Measurements from ENCODE around the gene EPB41L2.
"Not testable (repeated sequence)": the region's sequence is repeated elsewhere in the genome, so short reads cannot be mapped to it uniquely, and the experiment has no call there.

The EPB41L2 gene

DNA sequence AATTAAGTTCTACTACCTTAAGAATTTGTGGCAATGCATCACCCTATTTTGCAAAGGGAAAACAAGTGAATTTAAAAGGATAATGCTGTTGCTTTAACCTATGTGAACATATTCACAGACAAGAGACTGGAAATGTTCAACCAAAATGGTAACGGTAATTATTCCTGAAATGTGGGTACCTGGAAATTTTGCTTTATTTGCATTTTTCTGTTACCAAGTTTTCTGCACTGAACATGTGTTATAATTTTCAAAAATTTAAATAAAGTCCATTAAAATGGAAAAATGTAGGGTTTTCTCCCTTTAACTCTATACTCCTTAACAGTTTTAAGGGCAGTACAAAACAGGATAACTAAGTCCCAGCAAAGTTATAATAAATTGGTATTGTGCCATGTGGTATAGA is 66.4 kb downstream of the EPB41L2 start:
- DNase-seq (ENCODE audit: insufficient read length, low spot score), result no peak
- no peak for TF ChIP-seq POLR2A (IDR thresholded peaks at IDR 0.05; ENCODE audit: low read depth, low read length)
- no peak for FAIRE-seq

DNA sequence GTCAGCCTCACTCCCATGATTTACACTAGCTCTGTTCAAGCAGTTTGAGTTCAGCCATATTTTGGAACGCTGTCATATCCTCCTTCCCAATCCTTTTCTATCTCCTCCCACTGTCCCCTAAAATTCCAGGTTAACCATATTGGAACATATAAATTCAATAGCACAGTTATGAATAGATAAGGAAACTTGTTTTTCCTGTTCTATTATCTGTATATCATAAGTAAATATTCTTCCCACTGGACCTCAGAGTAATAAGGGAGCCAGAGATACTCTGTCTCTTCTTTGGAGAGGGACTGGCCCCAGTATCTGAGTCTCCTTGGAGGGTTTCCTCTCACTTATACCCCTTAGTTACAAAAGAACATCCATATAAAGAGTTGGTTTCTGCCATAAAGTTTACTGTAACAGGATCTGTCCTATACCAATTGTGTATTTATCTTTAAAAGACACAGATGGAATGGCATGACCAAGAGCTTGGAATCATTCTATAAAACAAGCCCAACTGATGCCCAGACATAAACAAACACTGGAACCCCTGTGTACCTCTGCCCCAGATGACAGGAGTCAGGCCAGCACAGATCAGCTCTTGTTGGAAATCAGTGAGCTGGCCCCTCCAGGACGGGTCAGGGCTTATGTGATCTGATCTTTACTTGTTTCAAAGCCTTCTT is 67.1 kb downstream of the EPB41L2 start:
- DNase-seq (ENCODE audit: insufficient read length, low spot score) (no peak), FAIRE-seq (no peak)
- no peak for TF ChIP-seq POLR2A (IDR thresholded peaks at IDR 0.05; ENCODE audit: low read depth, low read length)

DNA sequence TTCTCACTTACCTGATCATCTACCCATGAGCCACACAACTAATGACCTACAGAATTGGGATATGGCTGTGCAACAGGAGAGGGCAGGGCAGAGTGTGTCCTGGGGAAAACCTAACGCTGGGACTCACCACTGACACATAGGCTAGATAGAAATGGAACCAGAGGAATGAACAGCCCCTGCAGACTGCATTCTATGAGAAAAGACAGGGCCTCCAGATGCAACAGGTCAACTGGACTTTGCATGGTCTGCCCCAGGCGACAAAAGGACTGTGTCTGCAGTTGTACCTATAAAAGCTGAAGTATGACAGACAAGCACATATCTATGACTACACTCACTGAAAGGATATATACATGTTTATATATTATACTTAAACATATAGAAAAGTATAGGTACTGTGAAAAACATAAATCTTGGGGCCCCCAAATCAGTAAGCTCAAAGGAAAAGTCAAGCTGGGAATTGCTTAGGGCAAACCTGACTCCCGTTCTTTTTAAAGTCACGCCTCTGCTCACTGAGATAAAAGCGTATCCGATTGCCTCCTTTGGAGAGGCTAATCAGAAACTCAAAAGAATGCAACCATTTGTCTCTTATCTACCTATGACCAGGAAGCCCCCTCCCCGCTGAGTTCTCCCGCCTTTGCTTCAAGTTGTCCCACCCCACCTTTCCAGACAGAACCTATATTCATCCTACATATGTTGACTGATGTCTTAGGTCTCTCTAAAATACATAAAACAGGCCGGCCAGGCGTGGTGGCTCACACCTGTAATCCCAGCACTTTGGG is 68.5 kb downstream of the EPB41L2 start:
- DNase-seq (ENCODE audit: insufficient read length, low spot score), result no peak
- FAIRE-seq, result no peak
- TF ChIP-seq POLR2A (IDR thresholded peaks at IDR 0.05; ENCODE audit: low read depth, low read length), result no peak

DNA sequence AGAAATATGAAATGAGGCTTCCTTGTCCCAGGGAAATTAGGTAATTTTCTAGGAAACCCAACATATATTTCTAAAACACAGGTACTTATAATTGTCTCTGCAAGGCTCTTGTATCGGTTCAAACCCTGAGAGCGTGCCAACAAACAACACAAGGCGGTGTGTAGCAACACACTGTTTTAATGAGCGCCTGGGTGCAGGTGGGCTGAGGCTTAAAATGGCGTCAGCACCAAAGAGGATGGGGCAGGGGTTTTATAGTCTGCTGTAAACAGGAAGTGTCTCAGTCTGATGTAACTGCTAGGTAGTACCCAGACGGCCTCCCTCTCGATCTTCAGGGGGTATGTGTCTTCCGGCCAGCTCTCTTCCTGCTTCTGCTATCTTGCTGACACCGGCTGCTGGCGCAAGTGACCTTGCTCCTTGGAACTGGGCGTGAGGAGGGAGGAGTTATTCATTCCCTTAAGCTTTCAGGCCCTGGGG is 69.7 kb downstream of the EPB41L2 start:
- no peak for TF ChIP-seq POLR2A (IDR thresholded peaks at IDR 0.05; ENCODE audit: low read depth, low read length)
- no peak for DNase-seq (ENCODE audit: insufficient read length, low spot score)
- FAIRE-seq, result no peak

DNA sequence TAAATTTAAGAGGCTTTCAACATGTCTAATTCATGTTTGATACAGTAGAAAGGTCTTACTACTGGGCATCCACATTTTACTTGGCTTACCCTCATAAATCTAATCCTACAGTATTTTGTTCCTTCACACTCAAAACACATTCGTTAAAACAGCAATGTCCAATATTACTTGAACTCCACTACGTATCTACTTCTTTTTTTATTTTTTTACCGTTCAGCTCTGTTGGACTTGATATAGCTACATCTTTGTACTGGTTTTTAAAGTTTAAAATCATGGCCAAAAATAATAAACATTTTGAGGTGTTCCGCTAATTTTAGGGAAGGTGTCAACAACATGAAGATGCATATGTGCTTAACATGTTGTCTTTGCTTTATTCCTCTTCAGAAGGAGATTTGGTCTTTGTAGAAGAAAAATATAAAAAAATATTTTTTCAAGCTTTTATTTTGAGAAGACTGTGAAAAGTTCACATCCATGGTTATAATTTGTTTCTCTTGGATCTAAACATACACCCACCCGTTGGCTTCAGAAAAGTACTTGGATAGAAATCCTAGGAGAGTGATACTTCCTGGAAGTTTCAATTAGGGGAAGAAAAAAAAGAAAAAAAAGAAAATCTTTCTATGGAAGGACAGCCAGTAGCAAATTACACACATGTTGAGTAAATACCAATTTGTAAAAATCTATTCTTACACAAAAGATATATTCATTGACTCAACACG is 71.5 kb downstream of the EPB41L2 start:
- no peak for DNase-seq (ENCODE audit: insufficient read length, low spot score)
- TF ChIP-seq POLR2A (IDR thresholded peaks at IDR 0.05; ENCODE audit: low read depth, low read length), result no peak
- no peak for FAIRE-seq

DNA sequence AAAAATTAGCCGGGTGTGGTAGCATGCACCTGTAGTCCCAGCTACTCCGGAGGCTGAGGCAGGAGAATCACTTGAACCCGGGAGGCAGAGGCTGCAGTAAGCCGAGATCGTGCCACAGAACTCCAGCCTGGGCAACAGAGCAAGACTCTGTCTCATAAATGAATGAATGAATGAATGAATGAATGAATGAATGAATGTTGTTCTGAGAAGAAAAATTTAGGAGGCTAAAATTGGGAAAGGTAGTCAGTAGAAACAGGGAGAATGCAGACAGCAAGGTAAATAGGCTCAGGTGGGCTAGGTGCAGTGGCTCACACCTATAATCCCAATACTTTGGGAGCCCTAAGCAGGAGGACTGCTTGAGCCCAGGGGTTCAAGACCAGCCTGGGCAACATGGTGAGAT is 75.5 kb downstream of the EPB41L2 start:
- not testable (repeated sequence) for DNase-seq (ENCODE audit: insufficient read length, low spot score); FAIRE-seq

DNA sequence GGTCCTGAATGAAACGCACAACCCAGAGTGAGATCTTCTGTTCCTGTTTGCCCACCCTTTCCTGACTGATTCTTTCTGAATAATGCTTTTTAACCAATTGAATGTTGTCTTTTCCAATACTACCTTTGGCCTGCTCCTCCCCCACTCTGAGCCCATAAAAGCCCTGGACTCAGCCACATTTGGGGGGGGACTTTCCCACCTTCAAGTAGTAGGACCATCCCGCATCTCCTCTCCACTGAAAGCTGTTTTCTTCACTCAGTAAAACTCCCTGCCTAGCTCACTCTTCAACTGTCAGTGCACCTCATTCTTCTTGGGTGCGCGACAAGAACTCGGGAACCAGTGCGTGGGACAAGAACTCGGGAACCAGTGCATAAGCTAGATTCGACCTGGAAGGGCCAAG is 77.9 kb downstream of the EPB41L2 start:
- DNase-seq (ENCODE audit: insufficient read length, low spot score) (no peak), FAIRE-seq (no peak)
- no peak for TF ChIP-seq POLR2A (IDR thresholded peaks at IDR 0.05; ENCODE audit: low read depth, low read length)

DNA sequence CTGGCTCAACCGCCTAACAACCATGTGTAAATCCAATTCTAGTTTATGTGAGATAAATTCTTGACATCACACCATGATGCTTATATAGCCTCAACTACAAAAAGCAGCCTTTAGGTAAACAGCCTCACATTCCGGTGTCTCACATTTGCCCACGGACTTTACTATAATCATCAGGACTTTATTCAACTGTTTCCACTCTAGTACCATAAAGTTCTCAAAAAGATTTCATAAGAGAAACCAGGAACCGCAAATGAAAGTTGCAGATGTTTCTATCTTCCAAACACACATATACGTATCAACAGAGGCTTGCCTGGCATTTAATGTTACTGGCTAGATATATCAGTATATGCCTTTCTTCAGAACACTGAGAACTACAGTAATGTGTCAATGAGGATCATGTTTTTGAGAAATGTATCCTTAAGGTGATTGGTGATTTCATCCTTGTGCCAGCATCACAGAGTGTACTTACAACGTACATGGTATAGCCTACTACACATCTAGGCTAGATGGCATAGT is 80.0 kb downstream of the EPB41L2 start:
- DNase-seq (ENCODE audit: insufficient read length, low spot score) (no peak), FAIRE-seq (no peak)
- no peak for TF ChIP-seq POLR2A (IDR thresholded peaks at IDR 0.05; ENCODE audit: low read depth, low read length)

DNA sequence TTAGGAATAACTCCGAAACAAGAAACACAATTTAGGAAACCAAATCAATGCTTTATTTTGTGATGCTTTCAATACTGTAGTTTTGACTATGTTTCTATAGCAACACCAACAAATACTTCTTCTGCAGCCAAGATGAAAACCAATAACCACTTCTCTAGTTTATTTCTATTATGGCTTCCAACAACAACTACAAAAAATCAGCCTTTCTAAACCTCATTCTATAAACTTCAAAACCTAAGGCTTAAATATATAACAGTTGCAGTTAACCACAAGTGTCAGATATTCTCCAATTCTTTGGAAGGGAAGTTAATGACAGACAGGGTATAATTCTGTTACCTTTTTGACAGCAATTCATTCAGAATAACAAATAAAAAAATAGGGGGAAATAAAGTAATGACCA is 80.9 kb downstream of the EPB41L2 start:
- TF ChIP-seq POLR2A (IDR thresholded peaks at IDR 0.05; ENCODE audit: low read depth, low read length), result no peak
- DNase-seq (ENCODE audit: insufficient read length, low spot score) (no peak), FAIRE-seq (no peak)

DNA sequence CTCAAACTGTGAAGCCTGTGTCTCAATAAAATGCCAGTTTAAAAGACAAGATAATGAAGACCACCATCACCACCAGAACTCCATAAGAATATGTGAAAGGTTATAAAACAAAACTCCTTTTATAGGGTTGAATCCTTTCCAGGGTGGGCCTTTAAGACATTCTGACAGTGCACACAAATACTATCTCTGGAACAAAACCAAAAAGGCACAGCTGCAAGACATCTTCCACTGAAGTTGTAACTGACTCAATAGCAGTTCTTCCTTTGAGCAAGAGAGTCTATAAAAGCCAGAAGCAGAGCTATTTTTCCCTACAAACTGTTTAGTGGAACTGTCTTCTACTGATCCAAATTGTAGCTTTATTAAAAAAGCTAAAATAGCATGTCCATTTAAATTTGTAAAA is 81.6 kb downstream of the EPB41L2 start:
- FAIRE-seq (no peak), DNase-seq (ENCODE audit: insufficient read length, low spot score) (no peak)
- no peak for TF ChIP-seq POLR2A (IDR thresholded peaks at IDR 0.05; ENCODE audit: low read depth, low read length)

DNA sequence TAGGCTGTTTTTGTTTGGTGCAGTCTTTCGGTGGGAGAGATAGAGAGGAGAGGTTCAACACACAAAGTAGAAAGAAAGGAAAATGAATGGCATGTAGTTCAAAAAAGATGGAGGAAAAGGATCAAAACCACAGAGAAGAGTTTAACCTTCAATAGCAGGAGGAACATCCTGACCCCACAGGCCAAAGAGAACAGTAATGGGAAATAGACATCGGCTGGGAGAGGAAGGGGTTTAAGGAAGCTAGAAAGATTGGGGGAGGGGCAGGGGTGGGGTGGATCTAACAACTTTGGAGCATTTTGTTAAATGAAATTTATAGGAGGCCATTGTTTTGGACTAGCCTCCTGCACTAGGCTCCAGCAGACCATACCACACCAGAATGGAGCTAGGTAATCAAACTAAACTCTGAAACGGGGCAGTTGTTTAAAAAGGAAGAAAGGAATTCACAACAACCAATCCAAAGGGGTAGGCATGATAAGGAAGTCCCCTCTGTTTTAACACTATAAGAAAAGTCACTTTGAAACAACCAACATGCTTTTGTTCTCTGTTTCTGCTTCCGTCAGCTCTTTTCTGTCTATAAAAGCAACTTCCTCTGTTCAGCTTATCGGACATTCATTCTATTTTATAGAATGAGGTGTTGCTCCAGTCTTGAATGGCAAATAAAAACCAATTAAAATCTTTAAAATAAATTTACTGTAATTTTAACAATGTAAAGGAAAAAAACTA is 82.6 kb downstream of the EPB41L2 start:
- DNase-seq (ENCODE audit: insufficient read length, low spot score), result no peak
- no peak for FAIRE-seq

DNA sequence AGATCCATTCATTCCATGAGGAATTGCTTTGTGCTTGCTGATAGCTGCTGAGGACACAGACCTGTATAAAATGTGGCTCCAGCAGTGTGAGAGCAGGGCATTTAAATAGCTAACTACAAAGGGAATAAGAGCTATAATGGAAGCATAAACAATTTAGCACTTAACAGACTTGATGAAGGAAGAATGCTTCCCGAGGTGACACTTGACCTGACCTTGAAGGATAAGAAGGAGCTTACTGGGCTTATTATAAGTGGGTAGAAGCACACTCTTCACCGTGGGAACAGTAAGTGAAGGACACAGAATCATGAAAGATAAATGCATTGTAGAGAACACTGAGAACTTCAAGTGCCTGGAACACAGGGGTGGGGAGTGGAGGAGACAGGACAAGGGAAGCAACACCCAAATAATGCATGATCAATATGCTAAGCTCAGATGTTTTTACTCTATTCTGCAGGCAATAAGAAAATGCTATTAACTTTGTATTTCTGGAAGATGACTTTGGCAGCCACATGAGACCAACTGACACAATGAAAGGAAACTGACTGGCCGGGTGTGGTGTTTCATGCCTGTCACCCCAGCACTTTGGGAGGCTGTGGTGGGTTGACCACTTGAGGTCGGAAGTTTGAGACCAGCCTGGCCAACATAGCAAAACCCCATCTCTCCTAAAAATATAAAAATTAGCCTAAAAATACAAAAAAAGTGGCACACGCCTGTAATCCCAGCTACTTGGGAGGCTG is 84.2 kb downstream of the EPB41L2 start:
- FAIRE-seq (no peak), DNase-seq (ENCODE audit: insufficient read length, low spot score) (no peak)
- no peak for TF ChIP-seq POLR2A (IDR thresholded peaks at IDR 0.05; ENCODE audit: low read depth, low read length)

More for the DNA sequence above, 82.6 kb downstream of the EPB41L2 start:
- no peak for TF ChIP-seq POLR2A (IDR thresholded peaks at IDR 0.05; ENCODE audit: low read depth, low read length)

DNA sequence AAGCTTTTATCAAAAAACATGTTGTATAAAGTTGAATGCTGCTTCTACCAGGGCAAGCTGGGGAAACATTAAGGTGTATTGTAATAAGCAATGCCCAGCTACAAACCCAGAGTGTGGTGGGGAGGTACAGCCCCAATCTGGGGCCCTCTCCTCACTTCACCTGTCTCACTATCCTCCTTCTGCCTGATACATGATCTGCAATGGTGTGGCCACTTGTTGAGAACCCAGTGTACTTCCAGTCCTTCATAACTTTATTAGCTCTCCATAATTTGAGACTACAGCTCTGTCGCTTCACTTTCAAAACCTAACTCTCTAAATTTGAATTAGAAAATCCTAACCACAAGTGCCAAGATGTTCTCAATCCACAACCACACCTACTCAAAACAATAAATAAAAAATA is 84.9 kb downstream of the EPB41L2 start:
- DNase-seq (ENCODE audit: insufficient read length, low spot score) (no peak), FAIRE-seq (no peak)
- no peak for TF ChIP-seq POLR2A (IDR thresholded peaks at IDR 0.05; ENCODE audit: low read depth, low read length)
